C4-2B (cell line): Measurements from ENCODE around the gene PHAX.

Experiments
- CTCF ChIP-seq: fragments of 450-650 bp; conservative IDR thresholded peaks from 2 replicates; pipeline ENCODE4 v1.5.1; 2017; ENCODE audit warnings: mild to moderate bottlenecking
- ZFX ChIP-seq: fragments of 450-650 bp; IDR thresholded peaks from 2 replicates; pipeline ENCODE4 v1.6.1; 2017

GRCh38 chr5:126633552-126633951, 32.8 kb downstream of the PHAX start:
- TF ChIP-seq CTCF (no peak), ZFX (no peak)
